Muscle of arm (tissue), 12 donors: ENCODE results near the gene IGF2BP1. TPM values are rescaled to one million over a fixed set of nuclear protein-coding genes. Genes with fewer than 3 reads are reported as not detected.
"Not testable (repeated sequence)": the region's sequence is repeated elsewhere in the genome, so short reads cannot be mapped to it uniquely, and the experiment has no call there.

Experiments used
- DNase-seq: peaks from one replicate; pipeline ENCODE4 v3.0.0-alpha.2; 2013
- polyA plus RNA-seq, 12 donors: library from polyadenylated mRNA; unstranded; fragments of 120-200 nt; gene quantifications; one replicate each; pipeline ENCODE4 v1.2.1, GENCODE V29; 2013; ENCODE audit not compliant: insufficient read length in 12 of 12

The IGF2BP1 gene
- polyA plus RNA-seq, 12 donors = 7.8 to 49.9 (median 14.6) TPM

- DNase-seq = no peak
Observed at GRCh38 chr17:49050611-49051010, 53.4 kb downstream of the IGF2BP1 start.

GRCh38 chr17:49051269-49051668, 54.1 kb downstream of the IGF2BP1 start:
- no peak for DNase-seq

- DNase-seq = no peak
Observed at GRCh38 chr17:49053171-49053829, 56.1 kb downstream of the IGF2BP1 start.

GRCh38 chr17:49054342-49055092, 57.3 kb downstream of the IGF2BP1 start:
- DNase-seq = no peak

GRCh38 chr17:49055181-49055927, 58.2 kb downstream of the IGF2BP1 start:
- DNase-seq = no peak

- no peak for DNase-seq
Observed at GRCh38 chr17:49061524-49061943, 64.3 kb downstream of the IGF2BP1 start.

- peak; percentile 11 for DNase-seq
Observed at GRCh38 chr17:49063652-49064051, 66.5 kb downstream of the IGF2BP1 start.

- DNase-seq = no peak
Observed at GRCh38 chr17:49067163-49067562, 70.0 kb downstream of the IGF2BP1 start.

- DNase-seq = no peak
Observed at GRCh38 chr17:49069585-49070273, 72.5 kb downstream of the IGF2BP1 start.

- no peak for DNase-seq
Observed at GRCh38 chr17:49071106-49071505, 73.9 kb downstream of the IGF2BP1 start.

GRCh38 chr17:49074851-49075540, 77.8 kb downstream of the IGF2BP1 start:
- no peak for DNase-seq

- DNase-seq = no peak
Observed at GRCh38 chr17:49076573-49077384, 79.6 kb downstream of the IGF2BP1 start.

- no peak for DNase-seq
Observed at GRCh38 chr17:49078248-49078647, 81.1 kb downstream of the IGF2BP1 start.

- no peak for DNase-seq
Observed at GRCh38 chr17:49079840-49080663, 82.9 kb downstream of the IGF2BP1 start.

- DNase-seq = no peak
Observed at GRCh38 chr17:49082231-49082630, 85.0 kb downstream of the IGF2BP1 start.

- DNase-seq = not testable (repeated sequence)
Observed at GRCh38 chr17:49085046-49085445, 87.9 kb downstream of the IGF2BP1 start.

- DNase-seq = no peak
Observed at GRCh38 chr17:49085565-49086315, 88.6 kb downstream of the IGF2BP1 start.

GRCh38 chr17:49086316-49086605, 89.1 kb downstream of the IGF2BP1 start:
- no peak for DNase-seq

GRCh38 chr17:49086649-49087048, 89.5 kb downstream of the IGF2BP1 start:
- no peak for DNase-seq
